Measurements from ENCODE around the gene SLC30A1.
A peak's percentile ranks its signal among the peaks of the same experiment; 100 is the strongest.
"Not testable (repeated sequence)": the region's sequence is repeated elsewhere in the genome, so short reads cannot be mapped to it uniquely, and the experiment has no call there.

Gene SLC30A1

DNA sequence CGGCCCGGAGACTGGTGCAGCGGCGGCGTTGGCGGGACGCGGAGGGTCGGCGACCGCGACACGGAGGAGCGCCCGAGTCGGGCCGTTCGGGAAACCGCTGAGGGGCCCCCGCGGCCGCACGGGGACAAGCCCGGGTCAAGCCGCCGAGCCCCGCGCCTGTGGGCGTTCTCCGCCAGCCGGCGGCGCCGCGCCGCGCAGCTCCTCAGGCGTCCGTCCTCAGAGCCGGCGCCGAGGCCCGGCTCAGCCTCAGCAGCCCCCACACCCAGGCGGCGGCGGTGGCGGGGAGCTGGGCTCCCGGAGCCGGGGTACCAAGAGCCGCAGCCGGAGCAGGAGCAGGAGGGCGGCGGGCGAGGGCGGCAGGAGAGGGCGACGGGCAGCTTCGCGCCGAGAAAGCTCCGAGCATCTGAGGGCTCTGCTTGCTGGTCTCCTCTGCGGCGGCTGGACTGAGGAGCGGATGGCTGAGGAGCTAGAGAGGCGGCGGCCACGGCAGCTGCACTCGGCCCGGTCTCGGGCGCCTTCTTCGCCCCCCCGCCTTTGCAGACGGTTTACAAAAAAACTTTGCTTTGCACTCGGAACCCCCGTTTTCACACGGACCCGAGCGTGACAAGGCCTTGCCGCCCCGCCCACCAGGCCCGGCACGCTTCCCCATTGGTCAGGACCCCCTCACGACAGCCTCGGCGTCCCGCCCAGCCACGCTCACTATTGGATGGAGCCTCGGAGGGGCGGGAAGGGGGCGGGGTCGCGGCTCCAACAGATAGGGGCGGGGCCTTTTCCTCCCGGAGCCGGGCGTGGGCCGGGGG, at the start of gene SLC30A1:
Gene SLC30A1, minus strand, starts transcription at position 522 of the 800 bp plus-strand sequence. CDS start 549 bp downstream, outside the sequence.
- peak; percentile 99 for DNase-seq (ENCODE audit: low read depth in 2 of 2, low spot score in 1 of 2)

DNA sequence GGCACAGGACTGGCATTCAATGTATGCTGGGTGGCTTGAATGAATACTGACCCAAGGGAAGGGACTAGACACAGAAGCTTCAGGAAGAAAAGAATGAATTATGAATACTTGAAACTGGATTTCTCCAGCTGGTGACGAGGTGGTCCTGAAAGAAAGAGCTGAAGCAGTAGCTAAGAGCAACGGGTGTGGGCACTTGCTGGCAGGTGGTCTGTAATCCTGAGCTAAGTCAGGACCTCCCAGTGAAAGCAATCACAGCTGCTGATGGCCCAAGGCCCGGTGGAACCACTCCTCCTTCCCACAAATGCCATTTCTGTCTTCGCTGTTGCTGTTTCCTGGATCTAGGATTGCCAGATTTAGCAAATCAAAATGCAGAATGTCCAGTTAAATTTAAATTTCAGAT, 49.5 kb upstream of the SLC30A1 start:
- no peak for DNase-seq (ENCODE audit: low read depth in 2 of 2, low spot score in 1 of 2)

- DNase-seq (ENCODE audit: low read depth in 2 of 2, low spot score in 1 of 2): no peak
Observed at GRCh38 chr1:211627259-211627658, 48.3 kb upstream of the SLC30A1 start.

DNA sequence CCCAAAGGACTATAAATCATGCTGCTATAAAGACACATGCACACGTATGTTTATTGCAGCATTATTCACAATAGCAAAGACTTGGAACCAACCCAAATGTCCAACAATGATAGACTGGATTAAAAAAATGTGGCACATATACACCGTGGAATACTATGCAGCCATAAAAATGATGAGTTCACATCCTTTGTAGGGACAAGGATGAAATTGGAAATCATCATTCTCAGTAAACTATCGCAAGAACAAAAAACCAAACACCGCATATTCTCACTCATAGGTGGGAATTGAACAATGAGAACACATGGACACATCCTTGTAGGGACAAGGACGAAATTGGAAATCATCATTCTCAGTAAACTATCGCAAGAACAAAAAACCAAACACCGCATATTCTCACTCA, 46.9 kb upstream of the SLC30A1 start:
- not testable (repeated sequence) for DNase-seq (ENCODE audit: low read depth in 2 of 2, low spot score in 1 of 2)

- DNase-seq (ENCODE audit: low read depth in 2 of 2, low spot score in 1 of 2): no peak
Observed at GRCh38 chr1:211625040-211625439, 46.1 kb upstream of the SLC30A1 start.

DNA sequence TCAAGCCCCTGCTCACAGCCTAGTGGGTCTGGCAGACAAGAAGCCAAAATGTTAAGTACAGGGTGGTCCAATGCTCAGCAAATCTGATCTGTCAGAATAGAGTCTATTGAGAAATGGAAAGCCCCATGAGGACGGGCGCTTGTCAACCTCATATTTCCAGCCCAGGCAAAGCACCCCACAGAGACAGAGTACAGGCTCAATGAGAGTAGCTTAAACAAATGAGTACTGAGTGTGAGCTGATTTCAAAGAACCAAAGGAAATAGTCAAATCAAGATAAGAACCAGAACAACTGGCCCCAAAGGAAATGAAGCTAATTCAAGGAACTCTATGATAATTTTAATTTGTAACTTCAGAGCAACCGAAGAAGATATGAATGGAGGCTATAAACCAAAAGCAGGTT, 44.6 kb upstream of the SLC30A1 start:
- DNase-seq (ENCODE audit: low read depth in 2 of 2, low spot score in 1 of 2): no peak

- DNase-seq (ENCODE audit: low read depth in 2 of 2, low spot score in 1 of 2): no peak
Observed at GRCh38 chr1:211621447-211622198, 42.7 kb upstream of the SLC30A1 start.

- DNase-seq (ENCODE audit: low read depth in 2 of 2, low spot score in 1 of 2): no peak
Observed at GRCh38 chr1:211620097-211620496, 41.1 kb upstream of the SLC30A1 start.

GRCh38 chr1:211619033-211619996, 40.4 kb upstream of the SLC30A1 start:
- no peak for DNase-seq (ENCODE audit: low read depth in 2 of 2, low spot score in 1 of 2)

GRCh38 chr1:211616965-211617297, 38.0 kb upstream of the SLC30A1 start:
- no peak for DNase-seq (ENCODE audit: low read depth in 2 of 2, low spot score in 1 of 2)

- DNase-seq (ENCODE audit: low read depth in 2 of 2, low spot score in 1 of 2): no peak
Observed at GRCh38 chr1:211616231-211616964, 37.4 kb upstream of the SLC30A1 start.

- DNase-seq (ENCODE audit: low read depth in 2 of 2, low spot score in 1 of 2): no peak
Observed at GRCh38 chr1:211614615-211615014, 35.7 kb upstream of the SLC30A1 start.

DNA sequence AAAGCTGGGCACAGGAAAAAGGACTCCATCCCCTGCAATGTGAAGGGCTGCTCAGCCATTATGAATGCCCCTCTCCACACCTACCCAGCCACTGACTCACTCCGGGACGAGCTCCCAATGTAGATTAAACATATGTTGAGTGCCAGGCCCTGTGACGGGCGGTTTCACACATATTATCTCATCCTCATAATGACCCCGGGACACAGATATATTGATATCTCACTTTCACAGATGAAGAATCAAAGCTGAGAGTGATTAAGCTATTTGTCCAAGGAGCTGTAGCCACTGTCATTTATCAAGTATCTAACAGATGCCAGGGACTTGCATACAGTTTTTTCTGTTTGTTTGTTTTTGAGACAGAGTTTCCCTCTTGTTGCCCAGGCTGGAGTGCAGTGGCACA, 35.0 kb upstream of the SLC30A1 start:
- no peak for DNase-seq (ENCODE audit: low read depth in 2 of 2, low spot score in 1 of 2)

- DNase-seq (ENCODE audit: low read depth in 2 of 2, low spot score in 1 of 2): no peak
Observed at GRCh38 chr1:211613108-211613947, 34.4 kb upstream of the SLC30A1 start.

DNA sequence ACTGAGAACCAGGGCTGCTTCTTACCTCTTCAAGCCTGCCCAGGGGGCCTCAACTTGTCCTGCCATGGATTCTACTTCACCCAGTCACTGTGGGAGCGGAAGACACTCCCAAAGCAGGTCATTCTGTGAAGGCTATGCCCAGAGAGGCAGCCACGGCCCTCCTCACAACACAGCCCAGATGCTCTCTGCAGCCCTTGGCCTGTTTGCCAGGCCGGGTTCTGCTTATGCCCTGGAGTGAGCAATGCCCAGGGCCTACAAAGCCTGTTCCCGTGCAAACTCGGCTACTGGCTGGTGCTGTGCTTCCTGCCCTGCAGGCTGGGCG, 33.8 kb upstream of the SLC30A1 start:
- no peak for DNase-seq (ENCODE audit: low read depth in 2 of 2, low spot score in 1 of 2)

DNA sequence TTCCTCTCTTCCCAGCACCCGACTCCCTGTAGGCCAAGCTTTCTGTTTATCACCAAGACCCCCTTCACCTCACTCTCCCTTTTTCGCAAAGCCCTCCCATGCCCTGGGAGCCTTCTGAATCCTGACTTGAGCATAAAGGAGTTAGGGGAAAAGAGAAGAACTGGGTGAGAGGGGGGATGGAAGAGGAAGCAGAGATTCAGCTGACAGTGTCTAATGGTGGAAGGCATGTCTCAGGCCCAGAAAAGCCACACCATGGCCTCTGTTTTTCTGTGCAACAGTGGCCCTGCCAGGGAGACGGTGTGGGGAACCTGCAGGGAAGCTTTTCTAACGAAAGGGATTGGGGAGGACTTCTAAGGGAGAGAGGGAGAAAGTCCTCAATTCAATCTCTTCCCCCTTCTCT, 32.9 kb upstream of the SLC30A1 start:
- no peak for DNase-seq (ENCODE audit: low read depth in 2 of 2, low spot score in 1 of 2)

- no peak for DNase-seq (ENCODE audit: low read depth in 2 of 2, low spot score in 1 of 2)
Observed at GRCh38 chr1:211610779-211611556, 32.0 kb upstream of the SLC30A1 start.

DNA sequence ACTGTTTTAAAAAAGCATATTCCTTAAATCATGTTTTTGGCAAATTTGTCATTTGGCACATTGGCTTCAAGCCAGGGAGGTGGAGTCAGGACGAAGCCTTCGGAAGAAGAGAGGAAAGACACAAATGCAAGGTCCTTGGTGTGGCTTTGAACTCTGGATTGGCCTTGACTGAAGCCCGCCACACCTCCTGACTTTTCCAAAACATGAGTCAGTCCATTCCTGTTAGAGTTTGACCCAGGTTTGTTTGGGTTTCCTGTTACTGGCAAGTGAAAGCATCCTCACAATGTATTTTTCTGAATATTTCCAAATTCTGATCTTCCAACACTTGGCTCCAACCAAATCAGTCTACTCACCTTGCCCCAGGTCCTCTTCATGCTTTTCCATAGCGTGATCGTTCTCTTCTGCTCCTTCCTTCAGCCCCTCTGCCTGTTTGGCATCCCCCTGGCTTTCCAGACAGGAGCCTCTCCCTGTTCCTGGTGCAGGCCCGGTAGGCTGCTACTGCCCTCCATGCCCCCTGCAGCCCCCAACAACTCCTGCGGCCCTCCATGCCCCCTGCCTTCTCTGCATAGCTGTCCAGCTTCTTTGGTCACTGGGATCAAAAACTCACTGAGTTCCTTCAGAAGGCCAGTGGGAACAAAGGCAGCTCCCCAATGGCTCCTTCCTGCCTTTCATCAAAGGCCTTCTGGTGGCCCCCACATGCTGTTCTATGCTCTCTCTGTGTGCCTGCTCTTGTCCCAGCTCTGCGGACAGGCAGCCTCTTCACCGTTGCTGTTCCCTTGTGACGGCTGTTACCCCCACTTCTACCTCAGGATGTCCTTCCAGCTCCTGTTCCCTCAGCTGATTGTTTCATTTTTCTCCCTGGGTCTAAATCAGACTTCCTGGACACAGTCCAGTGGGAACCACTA, 30.4 kb upstream of the SLC30A1 start:
- no peak for DNase-seq (ENCODE audit: low read depth in 2 of 2, low spot score in 1 of 2)

Data from stimulated activated CD8-positive, alpha-beta memory T cell treated with anti-CD3 and anti-CD28 coated beads, Interleukin-4, amount 100 ng/mL, for 1 hour (primary cell).